ENCODE data around the gene MZT1. TPM values are rescaled to one million over a fixed set of nuclear protein-coding genes. Genes with fewer than 3 reads are reported as not detected.

MZT1 gene
- total RNA-seq, 1 experiment from 2014 or later: 38.9 TPM

GRCh38 chr13:72760189-72760588, 32.8 kb upstream of the MZT1 start:
- DNase-seq (ENCODE audit: low spot score): no peak
- Histone ChIP-seq H3K4me3 (ENCODE audit: low read depth, low read length, poor library complexity, severe bottlenecking) (no peak overlapping the region), H3K9me3 (ENCODE audit: low read depth, low read length, poor library complexity, severe bottlenecking) (no peaks in the 10 kb centered on the region), H3K27me3 (replicated peaks; ENCODE audit: insufficient read depth, low read depth, low read length, poor library complexity) (no peaks in the 10 kb centered on the region), H3K36me3 (ENCODE audit: insufficient read depth, low read length, poor library complexity, severe bottlenecking) (peaks cover 94% of the 10 kb centered on the region), H3K27ac (ENCODE audit: low read depth, low read length, poor library complexity, severe bottlenecking) (no peak overlapping the region), H3K4me1 (ENCODE audit: insufficient read depth, low read length, poor library complexity, severe bottlenecking) (no peaks in the 10 kb centered on the region)
- ChIA-PET CTCF (no interaction called here), POLR2A (ENCODE audit: low non-redundant PET) (no interaction called here)
- TF ChIP-seq CTCF (conservative IDR thresholded peaks at IDR 0.05; ENCODE audit: low read depth, low read length) (no peak), EZH2 (IDR thresholded peaks at IDR 0.05; ENCODE audit: borderline replicate concordance, low read depth, low read length, poor library complexity, severe bottlenecking) (no peak)
- BruUV-seq (replicated peaks): no TSS peak
- intact Hi-C loops (cut with micrococcal nuclease; ENCODE audit: unreplicated experiment): no loop called here

GRCh38 chr13:72757792-72758535, 30.5 kb upstream of the MZT1 start:
- BruUV-seq (replicated peaks): no TSS peak

GRCh38 chr13:72754111-72754510, 26.7 kb upstream of the MZT1 start:
- no peaks in the 10 kb centered on the region for H3K27me3 ChIP-seq (replicated peaks; ENCODE audit: insufficient read depth, low read depth, low read length, poor library complexity)
- intact Hi-C loops (cut with micrococcal nuclease; ENCODE audit: unreplicated experiment): no loop called here
- ChIA-PET POLR2A (ENCODE audit: low non-redundant PET) (no interaction called here), CTCF (no interaction called here)
- no peak for DNase-seq (ENCODE audit: low spot score)
- peaks cover 82% of the 10 kb centered on the region for H3K36me3 ChIP-seq (ENCODE audit: insufficient read depth, low read length, poor library complexity, severe bottlenecking)
- H3K27ac ChIP-seq (ENCODE audit: low read depth, low read length, poor library complexity, severe bottlenecking): no peak overlapping the region
- H3K4me3 ChIP-seq (ENCODE audit: low read depth, low read length, poor library complexity, severe bottlenecking): no peak overlapping the region
- TF ChIP-seq EZH2 (IDR thresholded peaks at IDR 0.05; ENCODE audit: borderline replicate concordance, low read depth, low read length, poor library complexity, severe bottlenecking) (no peak), CTCF (conservative IDR thresholded peaks at IDR 0.05; ENCODE audit: low read depth, low read length) (no peak)
- H3K9me3 ChIP-seq (ENCODE audit: low read depth, low read length, poor library complexity, severe bottlenecking): no peaks in the 10 kb centered on the region
- H3K4me1 ChIP-seq (ENCODE audit: insufficient read depth, low read length, poor library complexity, severe bottlenecking): no peaks in the 10 kb centered on the region
- BruUV-seq (replicated peaks): no TSS peak

More at GRCh38 chr13:72757792-72758535, 30.5 kb upstream of the MZT1 start:
- no peak overlapping the region for H3K4me3 ChIP-seq (ENCODE audit: low read depth, low read length, poor library complexity, severe bottlenecking)
- H3K9me3 ChIP-seq (ENCODE audit: low read depth, low read length, poor library complexity, severe bottlenecking): no peaks in the 10 kb centered on the region
- H3K27me3 ChIP-seq (replicated peaks; ENCODE audit: insufficient read depth, low read depth, low read length, poor library complexity): no peaks in the 10 kb centered on the region
- intact Hi-C loops (cut with micrococcal nuclease; ENCODE audit: unreplicated experiment): no loop called here
- ChIA-PET POLR2A (ENCODE audit: low non-redundant PET) (interaction anchor here (0.6 kb wide), 1 partner anchor 1184 kb away, joined by 3 read pairs; no protein-coding TSS in a partner anchor), CTCF (no interaction called here)
- H3K27ac ChIP-seq (ENCODE audit: low read depth, low read length, poor library complexity, severe bottlenecking): no peak overlapping the region
- H3K4me1 ChIP-seq (ENCODE audit: insufficient read depth, low read length, poor library complexity, severe bottlenecking): no peaks in the 10 kb centered on the region
- no peak for TF ChIP-seq EZH2 (IDR thresholded peaks at IDR 0.05; ENCODE audit: borderline replicate concordance, low read depth, low read length, poor library complexity, severe bottlenecking)
- TF ChIP-seq CTCF (conservative IDR thresholded peaks at IDR 0.05; ENCODE audit: low read depth, low read length): no peak
- peaks cover 91% of the 10 kb centered on the region for H3K36me3 ChIP-seq (ENCODE audit: insufficient read depth, low read length, poor library complexity, severe bottlenecking)
- DNase-seq (ENCODE audit: low spot score): no peak

Data from A673 (cell line).